ENCODE data around the gene TMX3.

GRCh38 chr18:68699043-68699442 is 15.9 kb downstream of the TMX3 start:
- TF ChIP-seq GATA2 (IDR thresholded peaks at IDR 0.05; ENCODE audit: low read depth, low read length) (no peak), GATA3 (IDR thresholded peaks at IDR 0.05; ENCODE audit: low read depth, low read length) (no peak)
